GM11168 (cell line): ENCODE results near the gene ULK4.

Experiments used
- in situ Hi-C: fragments of 300-500 bp; cut with MboI; formaldehyde crosslinking; loops from one replicate; pipeline ENCODE4 v1.12.0; 2022; ENCODE audit warnings: low sequenced_read_pairs; ENCODE audit not compliant: unreplicated experiment

The ULK4 gene

DNA sequence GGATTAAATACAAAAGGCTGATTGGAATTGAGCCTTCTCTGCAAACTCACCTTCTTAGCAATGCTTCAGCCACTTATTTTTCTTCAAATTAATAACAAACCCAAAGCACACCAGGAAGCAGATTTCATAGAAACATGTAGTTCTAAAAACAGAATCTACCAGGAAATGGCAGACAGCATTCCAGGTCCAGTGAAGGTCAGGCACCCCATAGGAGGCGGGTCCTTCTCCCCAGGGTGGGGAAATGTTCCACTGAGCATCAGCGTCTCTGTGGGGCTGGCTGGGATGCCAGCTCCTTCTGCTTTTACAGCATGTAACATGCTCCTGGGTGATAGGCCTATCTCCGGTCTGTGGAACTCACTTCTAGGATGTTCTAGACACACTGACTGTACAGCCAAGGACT, 713.4 kb downstream of the ULK4 start:
- in situ Hi-C loops, result no loop called here

DNA sequence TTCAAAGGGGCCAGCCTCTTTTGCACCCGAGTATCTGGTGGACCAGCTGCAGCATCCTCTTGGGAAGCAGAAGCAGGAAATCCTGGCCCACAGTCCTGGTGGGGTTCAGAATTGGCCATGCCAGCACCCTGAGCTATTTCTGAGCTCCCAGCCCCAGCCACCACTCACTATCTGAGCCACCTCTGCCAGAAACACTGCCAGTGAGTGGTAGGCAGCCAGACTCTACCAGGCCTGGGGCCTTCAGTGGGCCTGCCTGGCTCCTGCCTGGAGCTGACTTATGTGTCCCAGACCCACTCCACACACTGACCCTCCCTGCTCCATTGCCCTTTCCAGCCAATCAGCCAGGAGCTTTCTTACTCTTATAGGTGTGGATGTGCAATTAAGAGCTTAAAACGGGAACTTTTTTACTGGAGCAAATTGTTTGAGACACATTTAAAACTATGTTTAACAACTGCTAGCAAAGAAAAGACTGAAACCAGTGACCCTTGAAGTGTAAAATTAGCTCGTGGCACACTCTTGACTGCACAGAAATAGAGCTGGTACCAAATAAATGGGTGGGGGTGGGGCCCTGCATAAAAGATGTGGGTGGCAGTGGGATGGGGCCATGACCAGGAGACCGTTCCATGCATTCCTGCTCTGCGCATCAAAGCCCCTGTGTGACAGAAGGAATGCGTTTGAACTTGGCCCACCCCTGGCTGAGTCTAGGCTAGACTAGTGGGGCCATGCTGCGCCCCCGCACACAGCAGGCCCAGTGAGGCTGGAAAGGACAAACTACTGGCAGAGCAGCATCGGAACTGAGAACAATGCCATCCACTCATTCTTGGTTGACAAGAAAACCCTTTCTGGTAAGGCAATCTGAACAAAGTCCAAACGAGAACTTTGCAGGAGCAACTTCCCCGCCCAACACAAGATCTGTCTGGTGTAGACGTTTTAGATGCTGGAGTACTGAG, 714.6 kb downstream of the ULK4 start:
- in situ Hi-C loops, result no loop called here

DNA sequence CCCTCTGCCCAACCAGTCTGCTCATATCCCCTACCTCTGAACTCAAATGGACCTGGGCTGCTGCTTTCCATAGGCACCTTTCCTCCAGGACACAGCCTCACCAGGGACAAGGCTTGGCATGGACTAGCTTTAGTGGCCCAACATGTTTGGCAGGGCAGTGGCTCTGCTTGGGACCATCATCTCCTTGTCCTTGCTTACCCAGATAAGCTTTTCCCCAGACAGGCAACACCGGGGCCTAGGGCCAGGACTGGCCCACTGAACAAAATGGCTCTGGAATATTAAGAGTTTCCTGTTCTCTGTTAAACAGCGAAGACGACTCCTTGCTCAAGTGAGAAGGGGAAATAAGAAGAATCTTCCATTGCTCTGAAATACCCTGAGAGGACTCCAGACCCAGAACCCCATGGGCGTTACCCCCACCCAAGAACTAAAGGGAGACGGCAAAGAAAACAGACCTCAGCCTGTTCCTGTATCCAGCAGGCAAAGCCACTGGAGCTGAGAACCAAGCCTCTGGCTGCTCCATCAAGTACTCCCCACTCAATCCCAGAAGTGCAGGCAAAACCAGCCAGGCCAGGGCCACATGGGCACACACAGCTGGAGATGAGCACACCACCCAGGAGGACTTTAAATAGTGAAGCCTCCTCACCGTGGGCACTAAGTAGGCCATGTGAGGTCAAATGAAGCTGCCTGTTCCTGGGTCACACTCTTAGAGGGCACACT, 717.1 kb downstream of the ULK4 start:
- in situ Hi-C loops, result no loop called here

DNA sequence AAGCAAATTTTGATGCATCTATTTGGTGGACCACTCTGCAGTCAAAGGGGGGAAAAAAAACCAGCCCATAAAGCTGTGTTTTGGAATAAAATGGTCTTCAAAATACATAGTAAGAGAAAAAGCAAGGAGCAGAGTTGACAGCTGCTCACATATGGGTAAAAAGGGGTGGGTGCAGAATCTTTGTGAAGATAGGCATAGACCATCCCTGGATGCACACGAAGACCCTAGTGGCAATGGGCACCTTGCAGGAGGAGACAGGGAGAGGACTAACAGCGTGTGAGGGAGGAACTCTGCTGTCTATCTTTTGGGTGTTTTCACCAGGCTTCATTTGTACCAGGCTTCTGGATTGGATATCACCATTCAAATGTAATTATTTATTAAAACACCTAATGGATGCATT, 718.7 kb downstream of the ULK4 start:
- in situ Hi-C loops, result no loop called here

- in situ Hi-C loops, result no loop called here
Observed at GRCh38 chr3:41241800-41242571, 719.9 kb downstream of the ULK4 start.

DNA sequence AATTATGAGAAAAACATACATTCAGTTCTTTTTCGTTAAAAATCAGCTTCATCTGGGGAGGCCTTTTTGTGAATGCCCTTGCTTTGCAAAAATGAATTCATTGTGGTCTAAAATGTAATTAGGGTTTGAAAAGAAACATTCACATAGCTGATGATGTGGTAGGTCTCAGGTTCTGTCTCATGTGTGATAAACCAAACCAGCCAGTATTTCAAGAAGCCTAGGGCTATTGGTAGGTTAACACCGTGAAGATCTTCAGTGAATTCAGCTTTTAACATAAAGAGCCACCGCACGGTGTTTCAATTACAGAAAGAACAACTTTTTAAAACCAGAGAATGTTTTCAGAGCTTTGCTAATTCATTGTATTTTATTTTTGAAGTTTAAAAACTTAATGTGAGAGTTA, 720.7 kb downstream of the ULK4 start:
- in situ Hi-C loops, result no loop called here

DNA sequence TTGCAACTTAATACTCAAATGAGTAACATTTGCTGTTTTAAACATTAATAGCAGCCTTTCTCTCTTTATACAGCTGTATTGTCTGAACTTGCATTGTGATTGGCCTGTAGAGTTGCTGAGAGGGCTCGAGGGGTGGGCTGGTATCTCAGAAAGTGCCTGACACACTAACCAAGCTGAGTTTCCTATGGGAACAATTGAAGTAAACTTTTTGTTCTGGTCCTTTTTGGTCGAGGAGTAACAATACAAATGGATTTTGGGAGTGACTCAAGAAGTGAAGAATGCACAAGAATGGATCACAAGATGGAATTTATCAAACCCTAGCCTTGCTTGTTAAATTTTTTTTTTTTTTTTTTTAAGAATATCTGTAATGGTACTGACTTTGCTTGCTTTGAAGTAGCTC, 722.3 kb downstream of the ULK4 start:
- in situ Hi-C loops, result no loop called here

GRCh38 chr3:41237907-41238306, 724.0 kb downstream of the ULK4 start:
- in situ Hi-C loops, result no loop called here

DNA sequence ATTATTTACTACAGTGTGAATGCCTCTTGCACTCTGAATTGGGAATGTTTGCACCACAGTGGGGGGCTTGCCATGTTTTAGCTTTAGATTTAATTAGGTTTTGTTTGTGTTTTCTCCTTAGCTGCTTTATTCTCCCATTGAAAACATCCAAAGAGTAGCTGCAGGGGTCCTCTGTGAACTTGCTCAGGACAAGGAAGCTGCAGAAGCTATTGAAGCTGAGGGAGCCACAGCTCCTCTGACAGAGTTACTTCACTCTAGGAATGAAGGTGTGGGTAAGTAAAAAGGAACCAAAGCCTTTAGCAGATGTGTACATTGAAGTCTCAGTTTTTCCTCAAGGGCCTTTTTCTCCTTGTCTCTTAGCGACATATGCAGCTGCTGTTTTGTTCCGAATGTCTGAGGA, 725.7 kb downstream of the ULK4 start:
- in situ Hi-C loops, result no loop called here

- in situ Hi-C loops, result no loop called here
Observed at GRCh38 chr3:41234823-41235721, 726.8 kb downstream of the ULK4 start.

DNA sequence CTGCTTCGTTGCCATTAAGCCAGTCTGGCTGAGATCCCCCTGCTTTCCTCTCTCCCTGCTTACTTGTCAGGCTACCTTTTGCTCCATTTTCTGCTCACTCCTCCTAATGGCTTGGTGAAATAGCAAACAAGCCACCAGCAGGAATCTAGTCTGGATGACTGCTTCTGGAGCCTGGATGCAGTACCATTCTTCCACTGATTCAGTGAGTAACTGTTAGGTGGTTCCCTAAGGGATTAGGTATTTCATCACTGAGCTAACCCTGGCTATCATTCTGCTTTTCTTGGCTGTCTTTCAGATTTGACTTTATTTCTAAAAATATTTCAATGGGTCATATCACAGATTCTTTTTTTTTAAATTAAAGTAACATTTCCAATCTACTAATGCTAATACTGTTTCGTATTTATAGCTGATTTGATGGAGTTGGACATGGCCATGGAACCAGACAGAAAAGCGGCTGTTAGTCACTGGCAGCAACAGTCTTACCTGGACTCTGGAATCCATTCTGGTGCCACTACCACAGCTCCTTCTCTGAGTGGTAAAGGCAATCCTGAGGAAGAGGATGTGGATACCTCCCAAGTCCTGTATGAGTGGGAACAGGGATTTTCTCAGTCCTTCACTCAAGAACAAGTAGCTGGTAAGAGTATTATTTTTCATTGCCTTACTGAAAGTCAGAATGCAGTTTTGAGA, 737.6 kb downstream of the ULK4 start:
- in situ Hi-C loops, result no loop called here

DNA sequence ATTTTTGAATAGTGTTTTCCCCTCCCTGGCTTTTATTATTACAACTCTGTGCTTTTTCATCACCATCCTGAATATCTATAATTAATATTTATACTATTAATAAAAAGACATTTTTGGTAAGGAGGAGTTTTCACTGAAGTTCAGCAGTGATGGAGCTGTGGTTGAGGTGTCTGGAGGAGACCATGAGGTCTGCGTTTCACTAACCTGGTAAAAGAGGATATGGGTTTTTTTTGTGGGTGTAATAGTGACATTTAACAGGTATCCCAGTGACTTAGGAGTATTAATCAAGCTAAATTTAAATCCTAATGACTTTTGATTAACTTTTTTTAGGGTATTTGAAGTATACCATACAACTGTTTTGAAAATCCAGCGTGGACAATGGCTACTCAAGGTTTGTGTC, 738.2 kb downstream of the ULK4 start:
- in situ Hi-C loops, result no loop called here

DNA sequence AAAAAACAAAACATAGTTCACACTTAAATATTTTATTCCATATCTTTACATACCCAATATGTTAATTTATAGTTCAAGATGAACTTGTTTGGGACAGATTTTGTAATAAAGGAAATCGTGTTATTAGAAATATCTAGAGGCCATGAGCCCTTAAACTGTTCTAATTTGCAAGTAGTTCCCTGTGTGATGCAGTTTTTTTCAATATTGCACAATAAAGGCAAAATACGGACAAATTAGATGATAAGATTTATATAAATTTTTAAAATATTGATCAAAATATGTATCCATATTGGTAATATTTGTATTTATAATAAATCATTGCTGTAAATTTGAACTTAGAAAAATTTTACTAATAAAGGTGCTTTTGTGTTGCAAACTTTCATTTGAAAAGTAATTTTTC, 738.8 kb downstream of the ULK4 start:
- in situ Hi-C loops, result no loop called here

DNA sequence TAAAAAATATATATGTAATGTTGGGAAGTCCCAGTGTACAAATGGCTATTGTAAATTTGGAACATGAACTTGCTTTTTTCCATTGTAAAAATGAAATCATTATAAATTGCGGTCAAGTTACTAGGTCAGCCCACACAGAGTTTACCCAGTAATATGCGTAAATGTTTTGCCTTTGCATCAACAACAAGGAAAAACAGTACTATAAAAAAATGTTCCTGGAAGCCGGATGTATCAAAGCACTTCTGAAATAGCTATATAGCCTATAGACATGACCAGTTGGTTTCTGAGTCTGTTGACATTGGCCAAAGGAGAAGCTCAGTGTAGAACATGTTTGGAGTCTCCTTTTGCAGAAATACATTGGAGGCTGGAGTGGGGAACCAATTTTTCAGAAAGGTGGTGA, 739.4 kb downstream of the ULK4 start:
- in situ Hi-C loops, result no loop called here

DNA sequence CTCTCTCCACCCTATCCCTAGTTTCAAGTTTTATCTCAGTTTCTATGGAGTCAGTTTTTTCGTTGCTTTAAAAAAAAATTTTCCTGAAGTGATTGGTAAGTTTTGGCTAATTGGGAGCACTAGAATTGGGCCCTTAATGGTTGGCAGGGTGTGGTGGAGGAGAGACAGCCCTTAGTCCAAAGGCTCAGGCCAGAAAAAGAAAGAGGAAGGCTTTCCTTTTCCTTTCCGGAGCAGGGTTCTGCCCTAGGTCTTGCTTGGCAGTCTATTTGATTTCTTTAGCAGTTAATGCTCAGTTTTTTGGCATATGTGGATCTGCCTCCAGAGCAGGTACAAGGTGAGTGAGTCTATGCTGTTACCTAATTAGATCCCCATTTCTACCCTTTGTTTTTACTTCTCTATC, 739.9 kb downstream of the ULK4 start:
- in situ Hi-C loops, result no loop called here

DNA sequence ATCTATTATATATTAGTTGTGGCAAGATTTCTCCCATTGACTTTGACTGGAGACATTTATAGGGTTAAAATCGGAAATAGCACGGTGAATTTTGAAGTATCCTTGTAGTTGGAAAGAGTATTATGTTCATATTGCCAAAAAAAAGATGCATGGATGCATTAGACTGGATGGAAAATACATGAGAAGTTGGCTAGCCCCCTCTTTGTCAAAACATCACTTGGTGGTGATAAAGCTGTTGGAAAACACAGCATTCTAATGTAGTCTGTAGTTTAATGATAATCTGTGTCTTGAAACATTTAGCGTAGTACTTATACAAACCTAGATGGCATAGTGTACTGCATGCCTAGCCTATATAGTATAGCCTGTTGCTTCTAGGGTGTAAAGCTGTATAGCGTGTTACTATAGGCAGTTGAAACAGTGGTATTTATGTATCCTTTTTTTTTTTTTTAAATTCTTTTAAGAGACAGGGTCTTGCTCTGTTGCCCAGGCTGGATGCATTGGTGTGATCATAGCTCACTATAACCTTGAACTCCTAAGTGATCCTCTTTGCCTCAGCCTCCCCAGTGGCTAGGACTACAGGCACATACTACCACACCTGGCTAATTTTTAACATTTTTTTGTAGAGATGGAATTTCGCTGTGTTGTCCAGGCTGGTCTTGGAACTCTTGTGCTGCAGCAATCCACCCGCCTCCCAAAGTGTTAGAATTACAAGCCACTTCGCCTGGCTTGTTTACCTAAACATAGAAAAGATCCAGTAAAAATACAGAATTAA, 740.8 kb downstream of the ULK4 start:
- in situ Hi-C loops, result no loop called here

DNA sequence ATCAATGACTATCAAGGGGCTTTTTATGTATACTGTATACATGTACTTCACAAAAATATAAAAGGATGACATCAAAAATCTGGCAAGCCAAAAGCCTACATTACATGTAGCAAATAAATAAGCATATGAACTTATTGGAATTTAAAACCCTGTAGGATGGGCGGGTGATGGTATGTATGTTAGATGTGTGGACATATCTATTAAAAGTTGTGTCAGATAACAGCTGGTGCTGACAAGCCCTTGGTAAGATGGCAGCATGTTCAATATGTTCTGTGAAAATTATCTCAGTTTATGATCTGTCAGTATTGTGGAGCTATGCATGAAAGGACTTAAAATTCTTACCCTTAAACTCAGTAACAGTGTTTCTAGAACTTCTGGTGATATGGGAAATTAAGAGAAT, 742.5 kb downstream of the ULK4 start:
- in situ Hi-C loops, result no loop called here

DNA sequence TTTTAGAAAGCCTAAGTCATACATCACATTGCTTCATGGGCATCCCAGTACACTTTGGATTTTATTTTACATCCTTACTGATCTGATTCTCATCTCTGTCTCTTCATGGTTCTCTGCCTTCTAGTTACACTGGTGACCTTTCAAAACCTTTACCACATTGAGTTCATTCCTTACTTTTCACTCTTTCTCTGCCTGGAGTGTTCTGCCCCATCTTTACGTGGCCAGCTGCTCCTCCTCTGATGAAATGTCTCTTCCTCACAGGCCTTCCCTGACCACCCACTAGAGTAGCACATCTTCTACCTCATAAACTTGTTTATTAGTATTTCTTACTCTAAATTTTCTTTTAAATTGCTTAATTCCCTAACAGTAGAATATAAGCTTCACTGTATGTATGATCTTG, 744.9 kb downstream of the ULK4 start:
- in situ Hi-C loops, result no loop called here

DNA sequence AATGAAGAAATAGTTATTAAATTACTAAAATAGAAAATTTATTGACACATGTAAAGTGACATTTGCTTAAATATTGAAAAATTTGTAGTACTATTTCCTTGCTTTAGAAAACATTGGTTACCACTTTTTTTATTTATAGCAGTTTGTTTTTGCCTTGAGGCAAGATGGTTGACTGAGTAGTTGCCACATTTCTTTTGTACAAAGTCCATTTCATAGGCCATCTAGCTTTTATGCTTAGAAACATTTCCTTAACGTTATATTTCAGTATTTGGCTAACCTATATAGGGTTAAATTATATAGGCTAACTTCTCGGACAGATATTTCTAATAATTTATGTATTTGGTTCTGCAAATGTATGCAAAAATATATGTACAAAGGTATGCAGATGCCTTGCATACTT, 745.5 kb downstream of the ULK4 start:
- in situ Hi-C loops, result no loop called here
